Panc1 (cell line): ENCODE results near the gene SNX13. TPM values are rescaled to one million over a fixed set of nuclear protein-coding genes. Genes with fewer than 3 reads are reported as not detected.

Experiments
- ATAC-seq: fragments of 200-7000 bp; cut with Tn5 transposase; 2 replicates; pipeline ENCODE4 v1.9.1; 2020; ENCODE audit warnings: mild to moderate bottlenecking, moderate library complexity
- BruUV-seq: library from RNA; stranded (reverse); fragments of 400-500 nt; replicated peaks from 2 replicates; lab custom pipeline; 2021; lab: Mats Ljungman, UMichigan
- CTCF ChIA-PET: fragments of 300-600 bp; sonication (Branson Sonifier 250); formaldehyde crosslinking; loops from one replicate; lab custom pipeline; 2022; ENCODE audit warnings: antibody characterized with exemption; lab: Charles Lee
- POLR2A ChIA-PET: fragments of 300-600 bp; sonication (Branson Sonifier 250); formaldehyde crosslinking; loops from one replicate; lab custom pipeline; 2022; ENCODE audit warnings: antibody characterized with exemption; lab: Charles Lee
- DNase-seq: peaks from one replicate; pipeline ENCODE4 v3.0.0-alpha.2; 2010; ENCODE audit warnings: low read depth, low spot score
- H3K27ac ChIP-seq: 2 replicates; pipeline ENCODE4 v1.5.1; 2011; ENCODE audit warnings: mild to moderate bottlenecking, low read length, inconsistent platforms
- H3K27me3 ChIP-seq: fragments of 200-500 bp; sonication (Bioruptor generic); 2 replicates; pipeline ENCODE4 v1.6.0; 2014; ENCODE audit warnings: low read length, inconsistent platforms; ENCODE audit not compliant: control insufficient read depth, insufficient read depth
- H3K36me3 ChIP-seq: fragments of 200-500 bp; sonication (Bioruptor generic); 2 replicates; pipeline ENCODE4 v1.5.1; 2014; ENCODE audit warnings: inconsistent platforms, mild to moderate bottlenecking, low read length, moderate library complexity; ENCODE audit not compliant: control insufficient read depth, insufficient read depth
- H3K4me1 ChIP-seq: 2 replicates; pipeline ENCODE4 v1.5.1; 2011; ENCODE audit warnings: inconsistent platforms, mild to moderate bottlenecking, low read length, moderate library complexity; ENCODE audit not compliant: control insufficient read depth, insufficient read depth
- H3K4me3 ChIP-seq, 2 experiments: 2 replicates each; pipeline ENCODE4 v1.5.1; 2011 to 2012; ENCODE audit warnings: low read depth in 2 of 2, low read length in 2 of 2, mild to moderate bottlenecking in 2 of 2, inconsistent platforms in 1 of 2, moderate library complexity in 1 of 2
- H3K9me3 ChIP-seq: fragments of 200-500 bp; sonication (Bioruptor generic); 2 replicates; pipeline ENCODE4 v1.5.1; 2014; ENCODE audit warnings: low read depth, mild to moderate bottlenecking, inconsistent platforms, low read length, moderate library complexity; ENCODE audit not compliant: control insufficient read depth, insufficient read depth
- CTCF ChIP-seq: fragments of 450-650 bp; IDR thresholded peaks from 2 replicates; pipeline ENCODE4 v1.5.1; 2017; ENCODE audit warnings: mild to moderate bottlenecking
- POLR2AphosphoS5 ChIP-seq: IDR thresholded peaks from 2 replicates; pipeline ENCODE4 v1.6.1; 2012; ENCODE audit warnings: mild to moderate bottlenecking, low read depth, low read length, moderate library complexity
- REST ChIP-seq, 2 experiments: IDR thresholded peaks; 2 replicates each; pipeline ENCODE4 v1.6.1; 2011 to 2012; ENCODE audit warnings: low read depth in 2 of 2, control low read depth in 1 of 2, low read length in 1 of 2, mild to moderate bottlenecking in 1 of 2, moderate library complexity in 1 of 2; ENCODE audit not compliant: insufficient read depth in 1 of 2
- SIN3A ChIP-seq: IDR thresholded peaks from 2 replicates; pipeline ENCODE4 v1.6.1; 2012; ENCODE audit warnings: low read depth, mild to moderate bottlenecking, low read length, moderate library complexity, borderline replicate concordance; ENCODE audit not compliant: insufficient read depth
- TCF7L2 ChIP-seq: IDR thresholded peaks from 2 replicates; pipeline ENCODE4 v1.6.1; 2011; ENCODE audit warnings: mild to moderate bottlenecking, low read depth, low read length, inconsistent platforms
- in situ Hi-C: cut with HindIII; loops from 2 replicates; pipeline ENCODE4 v1.10.0; 2016; ENCODE audit warnings: low sequenced_read_pairs, low pct_unique_long_range_greater_than_20kb
- intact Hi-C: fragments of 100-400 bp; cut with micrococcal nuclease; formaldehyde crosslinking; loops from one replicate; pipeline ENCODE4 v1.10.0; 2022; ENCODE audit not compliant: unreplicated experiment
- total RNA-seq: library from RNA; stranded (reverse); gene quantifications from one replicate; pipeline ENCODE4 v1.2.1, GENCODE V29; 2021; ENCODE audit not compliant: unreplicated experiment

SNX13 gene
- total RNA-seq, 1 experiment from 2014 or later = 53.3 TPM

GRCh38 chr7:17940951-17941431 is 697 bp upstream of the SNX13 start:
- H3K27me3 ChIP-seq = no peaks in the 10 kb centered on the region; the same call in 1 of the 2 replicates
- BruUV-seq = TSS peak; percentile 83
- ChIA-PET CTCF (no interaction called here), POLR2A (no interaction called here)
- intact Hi-C loops (loop anchor here (5.0 kb wide), 1 partner anchor 169 kb away; no protein-coding TSS in a partner anchor), in situ Hi-C loops (no loop called here)
- peak overlapping the region; percentile 93 for H3K27ac ChIP-seq
- peak; percentile 8; the same call in 1 of the 2 replicates for ATAC-seq
- no peaks in the 10 kb centered on the region; the same call in 1 of the 2 replicates for H3K36me3 ChIP-seq
- no peaks in the 10 kb centered on the region for H3K9me3 ChIP-seq
- TF ChIP-seq REST (IDR thresholded peaks at IDR 0.05; ENCODE audit: insufficient read depth in 1 of 2, low read depth in 2 of 2, low read length in 1 of 2) (no peak), TCF7L2 (no peak), CTCF (no peak), POLR2AphosphoS5 (no peak), SIN3A (no peak)
- H3K4me3 ChIP-seq = peak overlapping the region; percentile 88 to 93
- peaks cover 16% of the 10 kb centered on the region for H3K4me1 ChIP-seq
- no peak for DNase-seq

GRCh38 chr7:17939606-17940301 is 540 bp downstream of the SNX13 start:
- in situ Hi-C loops (no loop called here), intact Hi-C loops (loop anchor here (5.0 kb wide), 1 partner anchor 167 kb away; no protein-coding TSS in a partner anchor)
- ChIA-PET POLR2A (interaction anchor here (0.6 kb wide), 1 partner anchor 54 kb away, joined by 4 read pairs; no protein-coding TSS in a partner anchor), CTCF (no interaction called here)
- H3K36me3 ChIP-seq = no peaks in the 10 kb centered on the region; the same call in 1 of the 2 replicates
- no peaks in the 10 kb centered on the region for H3K9me3 ChIP-seq
- ATAC-seq (peak; percentile 81), DNase-seq (peak; percentile 24)
- H3K27ac ChIP-seq = peak overlapping the region; percentile 93
- peak overlapping the region; percentile 88 to 93 for H3K4me3 ChIP-seq
- no TSS peak for BruUV-seq
- peaks cover 16% of the 10 kb centered on the region for H3K4me1 ChIP-seq
- no peaks in the 10 kb centered on the region for H3K27me3 ChIP-seq
- no peak for TF ChIP-seq POLR2AphosphoS5
- TF ChIP-seq CTCF = no peak
- TF ChIP-seq SIN3A = peak; percentile 53; the same call in 1 of the 2 replicates
